Skeletal muscle satellite cell (primary cell): ENCODE data around the gene RPP25L.

Source experiments
- H3K27me3 ChIP-seq: 2 replicates; pipeline ENCODE4 v1.7.0; 2013; ENCODE audit warnings: low read length; ENCODE audit not compliant: control insufficient read depth, insufficient read depth
- H3K36me3 ChIP-seq: 2 replicates; pipeline ENCODE4 v1.7.0; 2013; ENCODE audit warnings: mild to moderate bottlenecking, control low read depth, low read length; ENCODE audit not compliant: insufficient read depth
- H3K4me1 ChIP-seq: 2 replicates; pipeline ENCODE4 v1.7.0; 2013; ENCODE audit warnings: low read length; ENCODE audit not compliant: control insufficient read depth, insufficient read depth
- H3K4me2 ChIP-seq: 2 replicates; pipeline ENCODE4 v1.7.0; 2013; ENCODE audit warnings: mild to moderate bottlenecking, low read length
- H3K4me3 ChIP-seq: 2 replicates; pipeline ENCODE4 v1.7.0; 2013; ENCODE audit warnings: low read length
- H3K9ac ChIP-seq: 2 replicates; pipeline ENCODE4 v1.7.0; 2013; ENCODE audit warnings: mild to moderate bottlenecking, low read depth, low read length, moderate library complexity
- H3K9me3 ChIP-seq: replicated peaks from 2 replicates; pipeline ENCODE4 v1.7.0; 2013; ENCODE audit warnings: mild to moderate bottlenecking, control low read depth, low read length

Gene RPP25L

DNA sequence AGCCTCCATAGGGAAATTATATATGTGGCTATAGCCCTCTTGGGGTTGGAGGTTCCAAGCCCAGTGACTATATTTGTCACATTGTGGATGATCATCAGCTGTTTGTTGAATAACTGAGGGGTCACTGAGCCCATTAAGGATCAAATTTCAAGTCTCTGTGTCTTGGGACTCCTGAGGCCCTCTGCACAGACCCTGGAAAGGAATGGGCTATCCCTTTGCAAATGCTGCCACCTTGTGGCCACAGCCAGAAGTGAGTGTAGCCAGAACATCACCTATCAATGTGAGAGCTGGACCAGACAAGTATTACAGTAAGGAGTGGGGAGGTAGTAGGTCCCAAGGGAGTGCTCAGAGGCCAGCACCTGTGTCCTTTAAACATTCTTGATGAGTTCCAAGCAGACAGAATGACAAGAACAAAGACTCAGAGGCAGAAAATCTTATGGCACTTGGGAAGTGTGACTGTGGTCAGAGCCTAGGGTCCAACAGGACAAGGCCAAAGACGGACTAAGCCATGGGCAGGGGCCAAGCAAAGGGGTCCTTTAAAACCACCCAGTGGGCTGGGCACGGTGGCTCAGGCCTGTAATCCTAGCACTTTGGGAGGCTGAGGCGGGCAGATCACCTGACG lies 8.2 kb downstream of the RPP25L start:
- no peaks in the 10 kb centered on the region for H3K9me3 ChIP-seq
- H3K4me1 ChIP-seq = no peaks in the 10 kb centered on the region
- no peak overlapping the region for H3K4me3 ChIP-seq
- H3K27me3 ChIP-seq = peaks cover 53% of the 10 kb centered on the region
- no peak overlapping the region for H3K4me2 ChIP-seq
- no peaks in the 10 kb centered on the region for H3K36me3 ChIP-seq
- H3K9ac ChIP-seq = no peak overlapping the region

- Histone ChIP-seq H3K9ac (no peak overlapping the region), H3K9me3 (no peaks in the 10 kb centered on the region), H3K36me3 (no peaks in the 10 kb centered on the region), H3K27me3 (peaks cover 59% of the 10 kb centered on the region), H3K4me1 (no peaks in the 10 kb centered on the region), H3K4me3 (no peak overlapping the region), H3K4me2 (no peak overlapping the region)
Measured at GRCh38 chr9:34601937-34602573, 9.8 kb downstream of the RPP25L start.

- Histone ChIP-seq H3K9me3 (no peaks in the 10 kb centered on the region), H3K36me3 (no peaks in the 10 kb centered on the region), H3K4me3 (no peak overlapping the region), H3K27me3 (peaks cover 69% of the 10 kb centered on the region), H3K9ac (no peak overlapping the region), H3K4me2 (no peak overlapping the region), H3K4me1 (no peaks in the 10 kb centered on the region)
Measured at GRCh38 chr9:34600908-34601307, 11.0 kb downstream of the RPP25L start.

DNA sequence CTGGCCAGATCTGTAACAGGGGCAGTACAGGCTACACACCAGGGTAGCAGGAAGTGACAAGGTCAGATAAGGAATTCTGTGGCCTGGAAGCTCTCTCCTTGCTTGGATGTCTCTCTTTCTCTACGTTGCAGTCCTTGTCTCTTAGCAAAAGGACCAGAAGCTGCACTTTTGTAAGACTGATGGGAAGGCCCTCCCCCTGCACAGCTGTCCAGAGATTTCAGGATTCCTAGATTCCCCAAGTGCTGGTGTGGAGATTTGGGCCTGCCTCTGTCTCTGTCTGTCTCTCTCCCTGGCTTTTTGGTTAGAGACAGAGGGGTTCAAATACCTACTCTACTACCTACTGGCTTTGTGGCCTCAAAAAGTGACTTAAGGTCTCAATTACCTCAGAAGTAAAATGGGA lies 12.4 kb downstream of the RPP25L start:
- no peaks in the 10 kb centered on the region for H3K4me1 ChIP-seq
- no peaks in the 10 kb centered on the region for H3K36me3 ChIP-seq
- no peak overlapping the region for H3K4me3 ChIP-seq
- peaks cover 66% of the 10 kb centered on the region for H3K27me3 ChIP-seq
- H3K9ac ChIP-seq = no peak overlapping the region
- no peaks in the 10 kb centered on the region for H3K9me3 ChIP-seq
- no peak overlapping the region for H3K4me2 ChIP-seq

- Histone ChIP-seq H3K4me3 (no peak overlapping the region), H3K9me3 (no peaks in the 10 kb centered on the region), H3K4me1 (peaks cover 3% of the 10 kb centered on the region), H3K27me3 (peaks cover 76% of the 10 kb centered on the region), H3K36me3 (no peaks in the 10 kb centered on the region), H3K4me2 (no peak overlapping the region), H3K9ac (no peak overlapping the region)
Measured at GRCh38 chr9:34594177-34594576, 17.7 kb downstream of the RPP25L start.

DNA sequence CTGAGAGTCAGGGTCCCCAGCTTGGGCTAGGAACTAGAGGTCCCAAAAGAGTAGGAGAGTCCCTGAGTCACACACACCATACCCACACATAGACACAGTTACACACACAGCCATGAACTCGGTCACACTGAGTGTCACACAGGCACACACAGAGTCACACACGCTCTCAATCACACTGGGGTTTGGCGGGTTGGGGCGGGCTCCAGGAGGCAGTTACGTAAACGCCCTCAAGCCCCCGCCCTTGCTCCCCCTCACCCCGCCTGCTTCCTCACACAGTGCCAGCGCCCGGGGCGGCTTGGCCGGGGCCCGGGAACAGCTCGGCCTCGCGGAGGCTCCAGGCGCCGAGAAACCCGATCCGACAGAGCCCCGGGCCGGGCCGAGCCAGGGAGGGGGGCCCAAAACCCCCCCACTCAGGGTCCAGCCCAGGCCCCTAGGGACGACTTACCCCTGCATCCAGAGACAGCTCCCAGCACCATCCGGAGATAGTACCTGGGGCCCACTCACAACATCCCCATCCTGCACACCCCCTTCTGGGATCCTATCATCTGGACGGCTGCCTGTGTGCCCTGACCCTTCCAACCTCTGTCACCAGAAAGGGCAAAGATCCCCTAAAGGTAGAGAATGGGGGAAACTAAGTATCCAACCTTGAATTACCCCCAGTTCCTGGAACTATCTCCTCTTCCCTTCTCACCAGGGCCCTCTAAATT lies 18.8 kb downstream of the RPP25L start:
- Histone ChIP-seq H3K9ac (no peak overlapping the region), H3K9me3 (no peaks in the 10 kb centered on the region), H3K4me1 (peaks cover 3% of the 10 kb centered on the region), H3K27me3 (peaks cover 85% of the 10 kb centered on the region), H3K4me2 (no peak overlapping the region), H3K4me3 (no peak overlapping the region), H3K36me3 (no peaks in the 10 kb centered on the region)

GRCh38 chr9:34591917-34592866 lies 19.7 kb downstream of the RPP25L start:
- H3K4me3 ChIP-seq = no peak overlapping the region
- no peaks in the 10 kb centered on the region for H3K9me3 ChIP-seq
- H3K36me3 ChIP-seq = no peaks in the 10 kb centered on the region
- H3K27me3 ChIP-seq = peaks cover 89% of the 10 kb centered on the region
- H3K4me1 ChIP-seq = peaks cover 3% of the 10 kb centered on the region
- H3K4me2 ChIP-seq = no peak overlapping the region
- no peak overlapping the region for H3K9ac ChIP-seq

- H3K27me3 ChIP-seq = peaks cover 89% of the 10 kb centered on the region
- no peak overlapping the region for H3K9ac ChIP-seq
- peak overlapping the region; percentile 50 for H3K4me2 ChIP-seq
- H3K4me1 ChIP-seq = peaks cover 3% of the 10 kb centered on the region
- no peaks in the 10 kb centered on the region for H3K9me3 ChIP-seq
- no peak overlapping the region for H3K4me3 ChIP-seq
- no peaks in the 10 kb centered on the region for H3K36me3 ChIP-seq
Measured at GRCh38 chr9:34591248-34591916, 20.5 kb downstream of the RPP25L start.

- Histone ChIP-seq H3K4me1 (peaks cover 3% of the 10 kb centered on the region), H3K4me2 (peak overlapping the region; percentile 63), H3K9me3 (no peaks in the 10 kb centered on the region), H3K9ac (no peak overlapping the region), H3K4me3 (no peak overlapping the region), H3K27me3 (peaks cover 91% of the 10 kb centered on the region), H3K36me3 (no peaks in the 10 kb centered on the region)
Measured at GRCh38 chr9:34590381-34591247, 21.3 kb downstream of the RPP25L start.

DNA sequence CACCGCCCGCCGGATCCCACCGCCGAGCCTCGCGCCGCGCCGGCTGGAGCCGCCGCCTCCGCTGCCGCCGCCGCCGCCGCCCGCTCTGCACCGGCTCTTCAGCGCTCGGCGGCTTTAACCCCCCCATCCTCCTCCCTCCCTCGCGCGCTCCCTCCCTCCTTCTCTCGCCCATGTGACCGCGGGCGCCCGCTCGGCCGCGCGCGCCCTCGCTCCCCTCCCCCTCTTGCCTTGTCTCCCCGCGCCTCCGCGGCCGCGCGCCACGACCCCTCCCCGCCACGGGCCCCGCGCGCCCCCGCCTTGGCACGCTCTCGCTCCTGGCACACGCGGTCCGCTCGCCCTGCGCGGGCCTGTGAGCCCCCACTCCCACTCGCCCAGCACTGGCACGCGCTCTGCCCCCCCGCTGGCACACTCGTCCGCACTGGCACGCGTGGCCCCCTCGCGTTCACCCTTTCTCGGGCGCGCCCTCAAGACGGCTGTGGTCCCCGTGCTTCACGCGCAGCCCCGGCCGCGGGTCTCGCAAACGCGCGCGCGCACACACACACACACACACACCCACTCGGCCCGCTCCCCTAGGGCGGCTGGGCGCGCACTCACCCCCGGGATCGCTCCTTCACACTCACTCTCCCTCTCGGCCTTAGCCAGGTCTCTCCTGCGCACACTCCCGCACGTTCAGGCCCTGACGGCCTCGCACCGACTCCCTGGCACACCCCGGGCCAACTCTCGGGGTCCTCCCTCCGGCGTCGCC lies 22.1 kb downstream of the RPP25L start, which contains the start of gene CNTFR:
CNTFR (minus strand) TSS at position 89 of the 745 bp plus-strand sequence. CDS start 20,743 bp downstream, outside the sequence.
- Histone ChIP-seq H3K4me2 (peak within 1 kb of the TSS; percentile 63), H3K9me3 (no peaks in the 10 kb centered on the region), H3K27me3 (peaks cover 94% of the 10 kb centered on the region), H3K4me3 (peak within 1 kb of the TSS; percentile 12), H3K9ac (no peak within 1 kb of the TSS), H3K36me3 (no peaks in the 10 kb centered on the region), H3K4me1 (peaks cover 3% of the 10 kb centered on the region)
